Measurements from ENCODE around the gene ELP4.

ELP4 gene

DNA sequence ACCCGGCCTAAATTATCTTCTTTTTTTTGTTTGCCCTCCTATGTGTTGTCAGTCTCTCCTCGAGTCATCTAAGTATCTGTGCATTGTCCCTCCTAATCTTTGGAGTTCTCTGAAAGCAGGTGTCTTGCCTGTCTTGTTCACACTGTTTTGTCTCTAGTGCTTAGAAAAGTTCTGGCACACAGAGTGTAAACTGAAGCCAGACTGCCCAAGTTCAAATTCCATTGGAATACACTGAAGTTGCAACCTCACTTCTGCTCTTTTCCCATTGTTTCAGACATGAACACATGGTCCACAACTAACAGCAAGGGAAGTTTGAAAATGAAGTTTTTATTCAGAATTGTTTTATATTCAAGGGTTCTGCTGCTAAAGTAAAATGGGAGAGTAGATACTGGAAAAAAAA, 262.8 kb downstream of the ELP4 start:
- POLR2A ChIA-PET, result interaction anchor here (0.7 kb wide), 1 partner anchor 15 kb away, joined by 3 read pairs; no protein-coding TSS in a partner anchor

DNA sequence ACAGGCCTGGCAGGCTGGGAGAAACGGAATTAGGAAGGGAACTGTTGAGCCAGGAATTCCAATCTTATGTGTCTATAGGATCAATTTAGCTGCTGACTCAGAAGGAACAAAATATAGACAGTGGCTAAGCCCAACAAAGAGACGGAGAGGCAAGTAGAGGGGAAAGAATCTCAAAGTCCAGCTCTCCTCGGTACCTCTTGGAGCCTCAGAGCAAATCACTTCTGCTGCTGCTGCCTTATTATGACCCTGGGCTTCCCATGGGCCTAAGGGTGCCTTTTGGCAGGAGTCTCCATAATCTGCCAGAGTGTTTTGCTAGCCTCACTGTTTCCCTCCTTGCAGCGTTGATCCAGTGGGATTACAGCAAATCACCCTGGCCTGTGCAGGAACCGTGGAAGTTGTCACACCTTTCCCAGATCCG, 269.8 kb downstream of the ELP4 start:
- no peak overlapping the region for H3K27ac ChIP-seq (ENCODE audit: extremely low read depth, low read depth, low read length)
- ChIA-PET POLR2A (no interaction called here), CTCF (interaction anchor here (0.8 kb wide), 1 partner anchor 108 kb away, joined by 3 read pairs; no protein-coding TSS in a partner anchor)
- H3K36me3 ChIP-seq (ENCODE audit: control insufficient read depth in 2 of 2, insufficient read depth in 1 of 2, low read length in 2 of 2), result no peaks in the 10 kb centered on the region
- H3K9me3 ChIP-seq (ENCODE audit: control insufficient read depth, insufficient read depth, low read depth, low read length), result no peaks in the 10 kb centered on the region
- TF ChIP-seq ZNF335 (tag by site-specific recombination; conservative IDR thresholded peaks at IDR 0.05), result 0 out of 2 replicates have a peak, but pooled peaks have one; percentile 25
- TF ChIP-seq, protein P1, sequence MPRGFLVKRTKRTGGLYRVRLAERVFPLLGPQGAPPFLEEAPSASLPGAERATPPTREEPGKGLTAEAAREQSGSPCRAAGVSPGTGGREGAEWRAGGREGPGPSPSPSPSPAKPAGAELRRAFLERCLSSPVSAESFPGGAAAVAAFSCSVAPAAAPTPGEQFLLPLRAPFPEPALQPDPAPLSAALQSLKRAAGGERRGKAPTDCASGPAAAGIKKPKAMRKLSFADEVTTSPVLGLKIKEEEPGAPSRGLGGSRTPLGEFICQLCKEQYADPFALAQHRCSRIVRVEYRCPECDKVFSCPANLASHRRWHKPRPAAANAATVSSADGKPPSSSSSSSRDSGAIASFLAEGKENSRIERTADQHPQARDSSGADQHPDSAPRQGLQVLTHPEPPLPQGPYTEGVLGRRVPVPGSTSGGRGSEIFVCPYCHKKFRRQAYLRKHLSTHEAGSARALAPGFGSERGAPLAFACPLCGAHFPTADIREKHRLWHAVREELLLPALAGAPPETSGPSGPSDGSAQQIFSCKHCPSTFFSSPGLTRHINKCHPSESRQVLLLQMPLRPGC (tag by site-specific recombination; IDR thresholded peaks at IDR 0.05), result no peak
- TF ChIP-seq MYNN (tag by site-specific recombination; IDR thresholded peaks at IDR 0.05; ENCODE audit: borderline replicate concordance), result no peak
- TF ChIP-seq ZNF302 (tag by site-specific recombination; IDR thresholded peaks at IDR 0.05; ENCODE audit: low read depth), result no peak
- TF ChIP-seq GLIS2 (tag by site-specific recombination; IDR thresholded peaks at IDR 0.05), result no peak
- no peaks in the 10 kb centered on the region for H3K4me1 ChIP-seq (ENCODE audit: control insufficient read depth, insufficient read depth, low read length)
- H3K4me3 ChIP-seq (ENCODE audit: low read depth, low read length), result no peak overlapping the region

More for the DNA sequence above, 262.8 kb downstream of the ELP4 start:
- TF ChIP-seq OVOL3 (tag by site-specific recombination; IDR thresholded peaks at IDR 0.05), result no peak
- no peak for TF ChIP-seq ZXDB (tag by site-specific recombination; IDR thresholded peaks at IDR 0.05)
- no peak for TF ChIP-seq ZNF561 (tag by site-specific recombination; IDR thresholded peaks at IDR 0.05; ENCODE audit: borderline replicate concordance)
- TF ChIP-seq ZNF501 (tag by site-specific recombination; IDR thresholded peaks at IDR 0.05), result no peak
- no peak for TF ChIP-seq ZNF555 (tag by site-specific recombination; conservative IDR thresholded peaks at IDR 0.05)
- no peak for TF ChIP-seq ZNF121 (tag by site-specific recombination; IDR thresholded peaks at IDR 0.05)
- TF ChIP-seq, protein P2, sequence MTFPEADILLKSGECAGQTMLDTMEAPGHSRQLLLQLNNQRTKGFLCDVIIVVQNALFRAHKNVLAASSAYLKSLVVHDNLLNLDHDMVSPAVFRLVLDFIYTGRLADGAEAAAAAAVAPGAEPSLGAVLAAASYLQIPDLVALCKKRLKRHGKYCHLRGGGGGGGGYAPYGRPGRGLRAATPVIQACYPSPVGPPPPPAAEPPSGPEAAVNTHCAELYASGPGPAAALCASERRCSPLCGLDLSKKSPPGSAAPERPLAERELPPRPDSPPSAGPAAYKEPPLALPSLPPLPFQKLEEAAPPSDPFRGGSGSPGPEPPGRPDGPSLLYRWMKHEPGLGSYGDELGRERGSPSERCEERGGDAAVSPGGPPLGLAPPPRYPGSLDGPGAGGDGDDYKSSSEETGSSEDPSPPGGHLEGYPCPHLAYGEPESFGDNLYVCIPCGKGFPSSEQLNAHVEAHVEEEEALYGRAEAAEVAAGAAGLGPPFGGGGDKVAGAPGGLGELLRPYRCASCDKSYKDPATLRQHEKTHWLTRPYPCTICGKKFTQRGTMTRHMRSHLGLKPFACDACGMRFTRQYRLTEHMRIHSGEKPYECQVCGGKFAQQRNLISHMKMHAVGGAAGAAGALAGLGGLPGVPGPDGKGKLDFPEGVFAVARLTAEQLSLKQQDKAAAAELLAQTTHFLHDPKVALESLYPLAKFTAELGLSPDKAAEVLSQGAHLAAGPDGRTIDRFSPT (tag by site-specific recombination; IDR thresholded peaks at IDR 0.05), result no peak
- no peak for TF ChIP-seq ZNF174 (tag by site-specific recombination; IDR thresholded peaks at IDR 0.05)
- TF ChIP-seq HOXD13 (CRISPR knock-in tag; IDR thresholded peaks at IDR 0.05; ENCODE audit: borderline replicate concordance), result no peak
- TF ChIP-seq ZNF426 (tag by site-specific recombination; IDR thresholded peaks at IDR 0.05), result no peak
- no peak for TF ChIP-seq ZNF248 (tag by site-specific recombination; IDR thresholded peaks at IDR 0.05)
- TF ChIP-seq, protein P3, sequence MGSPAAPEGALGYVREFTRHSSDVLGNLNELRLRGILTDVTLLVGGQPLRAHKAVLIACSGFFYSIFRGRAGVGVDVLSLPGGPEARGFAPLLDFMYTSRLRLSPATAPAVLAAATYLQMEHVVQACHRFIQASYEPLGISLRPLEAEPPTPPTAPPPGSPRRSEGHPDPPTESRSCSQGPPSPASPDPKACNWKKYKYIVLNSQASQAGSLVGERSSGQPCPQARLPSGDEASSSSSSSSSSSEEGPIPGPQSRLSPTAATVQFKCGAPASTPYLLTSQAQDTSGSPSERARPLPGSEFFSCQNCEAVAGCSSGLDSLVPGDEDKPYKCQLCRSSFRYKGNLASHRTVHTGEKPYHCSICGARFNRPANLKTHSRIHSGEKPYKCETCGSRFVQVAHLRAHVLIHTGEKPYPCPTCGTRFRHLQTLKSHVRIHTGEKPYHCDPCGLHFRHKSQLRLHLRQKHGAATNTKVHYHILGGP (tag by site-specific recombination; IDR thresholded peaks at IDR 0.05), result no peak
- TF ChIP-seq ZNF169 (tag by site-specific recombination; IDR thresholded peaks at IDR 0.05), result no peak
- no peak for TF ChIP-seq ZNF23 (tag by site-specific recombination; IDR thresholded peaks at IDR 0.05; ENCODE audit: borderline replicate concordance)
- TF ChIP-seq KLF7 (tag by site-specific recombination; IDR thresholded peaks at IDR 0.05; ENCODE audit: borderline replicate concordance), result no peak
- H3K27ac ChIP-seq (ENCODE audit: extremely low read depth, low read depth, low read length), result no peak overlapping the region
- H3K4me1 ChIP-seq (ENCODE audit: control insufficient read depth, insufficient read depth, low read length), result no peaks in the 10 kb centered on the region
- CTCF ChIA-PET, result no interaction called here
- no peaks in the 10 kb centered on the region for H3K9me3 ChIP-seq (ENCODE audit: control insufficient read depth, insufficient read depth, low read depth, low read length)
- no peak overlapping the region for H3K4me3 ChIP-seq (ENCODE audit: low read depth, low read length)
- H3K36me3 ChIP-seq (ENCODE audit: control insufficient read depth in 2 of 2, insufficient read depth in 1 of 2, low read length in 2 of 2), result no peaks in the 10 kb centered on the region

Data from HEK293 (cell line).